Lower leg skin (tissue), 4 donors: ENCODE results near the gene CHN2. TPM values are rescaled to one million over a fixed set of nuclear protein-coding genes. Genes with fewer than 3 reads are reported as not detected.

Experiments used
- DNase-seq, 2 donors: peaks; one replicate each; pipeline ENCODE4 v3.0.0-alpha.2; 2019; ENCODE audit warnings: low spot score in 2 of 2
- H3K4me3 ChIP-seq: fragments of 200-600 bp; sonication (generic); 2 replicates; pipeline ENCODE4 v1.5.1; 2017; ENCODE audit warnings: mild to moderate bottlenecking, low read depth; ENCODE audit not compliant: poor library complexity, severe bottlenecking
- CTCF ChIP-seq, 3 donors: fragments of 450-650 bp; IDR thresholded peaks; one replicate each; pipeline ENCODE4 v1.5.1; 2016; ENCODE audit warnings: antibody characterized with exemption in 3 of 3, mild to moderate bottlenecking in 3 of 3, moderate library complexity in 2 of 3
- POLR2A ChIP-seq, 2 donors: fragments of 450-650 bp; IDR thresholded peaks; one replicate each; pipeline ENCODE4 v1.6.1; 2016 to 2017; ENCODE audit warnings: antibody characterized with exemption in 2 of 2, mild to moderate bottlenecking in 1 of 2, moderate library complexity in 1 of 2
- WGBS, 2 donors: methylation state at CpG; one replicate each; pipeline ENCODE4 v1.1.5; 2018; 5-methylcytosine and 5-hydroxymethylcytosine counted together
- intact Hi-C: fragments of 100-400 bp; cut with DNase I; formaldehyde crosslinking; loops from one replicate; pipeline ENCODE4 v1.15.0; 2023; ENCODE audit warnings: low total_unique reads
- total RNA-seq, 4 donors: library from RNA; depleted of rRNA; stranded (reverse); fragments of >200 nt; gene quantifications; one replicate each; pipeline ENCODE4 v1.1.0, GENCODE V29; 2016

Gene CHN2
- total RNA-seq, 4 donors from 2014 or later, result 1.0 to 3.8 (median 2.0) TPM

GRCh38 chr7:29346231-29346978 lies 151.8 kb downstream of the CHN2 start:
- TF ChIP-seq POLR2A (IDR thresholded peaks at IDR 0.05) (no peak), CTCF (IDR thresholded peaks at IDR 0.05) (no peak)

GRCh38 chr7:29349362-29349761 lies 154.8 kb downstream of the CHN2 start:
- TF ChIP-seq POLR2A (IDR thresholded peaks at IDR 0.05) (no peak), CTCF (IDR thresholded peaks at IDR 0.05) (no peak)
- no peak for DNase-seq
- no peak overlapping the region for H3K4me3 ChIP-seq
- intact Hi-C loops, result no loop called here
- 44 to 51% methylated on average over 4 of the region's 4 CpGs for WGBS, 2 donors

More at GRCh38 chr7:29346231-29346978, 151.8 kb downstream of the CHN2 start:
- WGBS, 2 donors, result 65 to 67% methylated on average over 8 of the region's 8 CpGs
- intact Hi-C loops, result no loop called here
- no peak overlapping the region for H3K4me3 ChIP-seq
- no peak for DNase-seq

GRCh38 chr7:29350351-29350750 lies 155.8 kb downstream of the CHN2 start:
- no peak for DNase-seq
- WGBS, 2 donors, result 94 to 97% methylated on average over 3 of the region's 3 CpGs
- TF ChIP-seq POLR2A (IDR thresholded peaks at IDR 0.05), result no peak
- no peak for TF ChIP-seq CTCF (IDR thresholded peaks at IDR 0.05)
- intact Hi-C loops, result no loop called here
- H3K4me3 ChIP-seq, result no peak overlapping the region

- WGBS, 2 donors, result 62 to 75% methylated on average over 4 of the region's 4 CpGs
- intact Hi-C loops, result no loop called here
- no peak for TF ChIP-seq POLR2A (IDR thresholded peaks at IDR 0.05)
- no peak for TF ChIP-seq CTCF (IDR thresholded peaks at IDR 0.05)
- no peak for DNase-seq
- no peak overlapping the region for H3K4me3 ChIP-seq
Measured at GRCh38 chr7:29352041-29352440, 157.5 kb downstream of the CHN2 start.

DNA sequence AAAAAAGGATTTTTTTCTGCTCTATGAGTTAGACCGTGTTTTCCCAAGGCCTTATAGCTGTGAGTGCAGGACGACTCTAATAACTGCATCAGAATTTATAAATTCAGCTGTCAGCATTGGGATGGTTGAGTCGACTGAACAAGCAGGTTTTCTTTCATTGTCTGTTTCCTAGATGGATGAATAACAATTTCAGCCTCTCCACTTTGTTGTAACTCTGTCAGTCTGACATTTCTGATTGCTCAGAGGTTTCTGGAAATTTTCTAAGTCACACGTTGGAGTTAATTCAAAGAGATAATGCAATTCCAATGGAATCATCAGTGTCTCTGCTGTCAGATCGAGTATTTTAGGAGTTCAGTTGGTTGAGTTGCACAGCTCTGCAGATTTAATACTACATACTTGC lies 159.2 kb downstream of the CHN2 start:
- DNase-seq, result no peak
- TF ChIP-seq CTCF (IDR thresholded peaks at IDR 0.05), result no peak
- TF ChIP-seq POLR2A (IDR thresholded peaks at IDR 0.05), result no peak
- intact Hi-C loops, result no loop called here
- H3K4me3 ChIP-seq, result no peak overlapping the region
- WGBS, 2 donors, result 55 to 60% methylated on average over 5 of the region's 5 CpGs

GRCh38 chr7:29354340-29354739 lies 159.8 kb downstream of the CHN2 start:
- DNase-seq, result no peak
- TF ChIP-seq POLR2A (IDR thresholded peaks at IDR 0.05), result no peak
- TF ChIP-seq CTCF (IDR thresholded peaks at IDR 0.05), result no peak
- intact Hi-C loops, result no loop called here
- WGBS, 2 donors, result 80 to 89% methylated on average over 4 of the region's 4 CpGs
- H3K4me3 ChIP-seq, result no peak overlapping the region
